GM23248 (cell line): ENCODE results near the gene CDIP1. TPM values are rescaled to one million over a fixed set of nuclear protein-coding genes. Genes with fewer than 3 reads are reported as not detected.
A peak's percentile ranks its signal among the peaks of the same experiment; 100 is the strongest.

Experiments
- DNase-seq: peaks from one replicate; pipeline ENCODE4 v3.0.0-alpha.2; 2015
- H2AFZ ChIP-seq: fragments of 200-600 bp; sonication (generic); 2 replicates; pipeline ENCODE4 v1.6.1; 2016; ENCODE audit warnings: antibody characterized with exemption
- H3F3A ChIP-seq: fragments of 200-600 bp; sonication (generic); 2 replicates; pipeline ENCODE4 v1.6.1; 2016; ENCODE audit warnings: mild to moderate bottlenecking, antibody characterized with exemption, mixed run types; ENCODE audit not compliant: insufficient read depth
- H3K27ac ChIP-seq: fragments of 200-600 bp; sonication (generic); 2 replicates; pipeline ENCODE4 v1.5.1; 2016; ENCODE audit warnings: mild to moderate bottlenecking
- H3K27me3 ChIP-seq: fragments of 200-600 bp; sonication (generic); replicated peaks from 2 replicates; pipeline ENCODE4 v1.6.1; 2016; ENCODE audit warnings: mild to moderate bottlenecking; ENCODE audit not compliant: insufficient read depth
- H3K36me3 ChIP-seq: fragments of 200-600 bp; sonication (generic); 2 replicates; pipeline ENCODE4 v1.6.1; 2016; ENCODE audit warnings: low read depth, mild to moderate bottlenecking
- H3K4me1 ChIP-seq: fragments of 200-600 bp; sonication (generic); 2 replicates; pipeline ENCODE4 v1.6.1; 2016; ENCODE audit warnings: mild to moderate bottlenecking; ENCODE audit not compliant: insufficient read depth
- H3K4me2 ChIP-seq: fragments of 200-600 bp; sonication (generic); one replicate; pipeline ENCODE4 v1.6.1; 2016; ENCODE audit warnings: mild to moderate bottlenecking; ENCODE audit not compliant: unreplicated experiment
- H3K4me3 ChIP-seq: fragments of 200-600 bp; sonication (generic); 2 replicates; pipeline ENCODE4 v1.5.1; 2016; ENCODE audit warnings: mild to moderate bottlenecking
- H3K79me2 ChIP-seq: fragments of 200-600 bp; sonication (generic); 2 replicates; pipeline ENCODE4 v1.6.1; 2016; ENCODE audit warnings: mild to moderate bottlenecking; ENCODE audit not compliant: insufficient read depth
- H3K9ac ChIP-seq: fragments of 200-600 bp; sonication (generic); 2 replicates; pipeline ENCODE4 v1.6.1; 2016; ENCODE audit warnings: mild to moderate bottlenecking
- H3K9me2 ChIP-seq: fragments of 200-600 bp; sonication (generic); 2 replicates; pipeline ENCODE4 v1.6.1; 2016; ENCODE audit warnings: mixed run types, mild to moderate bottlenecking, moderate library complexity; ENCODE audit not compliant: insufficient read depth
- H3K9me3 ChIP-seq: fragments of 200-600 bp; sonication (generic); one replicate; pipeline ENCODE4 v1.6.1; 2017; ENCODE audit warnings: low read depth
- H4K20me1 ChIP-seq: fragments of 200-600 bp; sonication (generic); 2 replicates; pipeline ENCODE4 v1.6.0; 2016; ENCODE audit not compliant: insufficient read depth
- EZH2 ChIP-seq: fragments of 200-600 bp; sonication (generic); IDR thresholded peaks from 2 replicates; pipeline ENCODE4 v1.6.1; 2018; ENCODE audit warnings: antibody characterized with exemption, mild to moderate bottlenecking; ENCODE audit not compliant: insufficient read depth, poor library complexity, severe bottlenecking
- EZH2phosphoT487 ChIP-seq: fragments of 200-600 bp; sonication (generic); IDR thresholded peaks from 2 replicates; pipeline ENCODE4 v1.6.1; 2018; ENCODE audit warnings: antibody characterized with exemption, moderate library complexity, mild to moderate bottlenecking, low read depth; ENCODE audit not compliant: insufficient read depth
- WGBS, 2 experiments: methylation state at CpG; one replicate each; pipeline ENCODE4 v1.1.6; 2015 to 2017; ENCODE audit warnings: low lambda C conversion rate in 2 of 2, low coverage in 1 of 2; ENCODE audit errors: missing lambda C conversion rate in 2 of 2; 5-methylcytosine and 5-hydroxymethylcytosine counted together
- in situ Hi-C: fragments of 300-500 bp; cut with MboI; formaldehyde crosslinking; loops from 2 replicates; pipeline ENCODE4 v1.15.0; 2020
- polyA plus RNA-seq: library from polyadenylated mRNA; unstranded; fragments of >200 nt; fragmentation: Nextera tagmentation; extraction: Ambion mirVana; gene quantifications from 2 replicates; pipeline ENCODE4 v1.2.1, GENCODE V29; 2016
- total RNA-seq: library from RNA; depleted of rRNA; stranded (reverse); fragments of >200 nt; shearing (Covaris generic); gene quantifications from 2 replicates; pipeline ENCODE4 v1.2.3, GENCODE V29; 2014

The CDIP1 gene
- total and polyA plus RNA-seq, 2 experiments from 2014 or later, result 14.7 to 17.7 TPM

DNA sequence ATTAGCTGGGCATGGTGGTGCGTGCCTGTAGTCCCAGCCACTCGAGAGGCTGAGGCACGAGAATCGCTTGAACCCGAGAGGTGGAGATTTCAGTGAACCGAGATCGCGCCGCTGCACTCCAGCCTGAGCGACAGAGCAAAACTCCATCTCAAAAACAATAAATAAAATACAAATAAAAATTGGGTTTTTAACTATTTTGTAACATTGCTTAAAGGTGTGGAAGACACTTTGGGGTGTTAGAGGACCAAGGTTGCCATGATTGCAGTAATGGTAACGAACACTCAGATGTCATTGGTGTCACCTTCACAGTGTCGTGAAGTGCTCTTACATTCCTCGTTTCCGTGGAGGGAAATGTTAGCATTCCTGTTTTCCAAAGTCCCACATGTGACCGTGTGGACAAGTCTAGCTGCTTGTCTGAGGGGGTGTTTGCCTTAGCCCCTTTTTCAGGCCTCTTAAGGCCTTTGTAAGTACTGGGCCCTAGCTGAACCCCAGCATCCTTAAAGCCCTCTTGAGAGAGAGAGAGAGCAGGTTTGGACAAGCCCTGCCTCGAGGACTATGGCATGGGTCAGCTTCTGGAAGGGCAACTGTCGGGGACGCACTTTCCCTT, 26.2 kb upstream of the CDIP1 start:
- H3K9me2 ChIP-seq, result no peaks in the 10 kb centered on the region
- no peaks in the 10 kb centered on the region for H4K20me1 ChIP-seq
- WGBS, 2 experiments, result 81 to 85% methylated on average over 18 of the region's 18 CpGs
- no peaks in the 10 kb centered on the region for H3K79me2 ChIP-seq
- H3K4me1 ChIP-seq, result no peaks in the 10 kb centered on the region
- no peak for TF ChIP-seq EZH2phosphoT487
- no peak for TF ChIP-seq EZH2
- no peak for DNase-seq
- no peaks in the 10 kb centered on the region for H3K36me3 ChIP-seq
- H3F3A ChIP-seq, result no peaks in the 10 kb centered on the region
- no peak overlapping the region for H2AFZ ChIP-seq
- H3K27me3 ChIP-seq, result peaks cover 10% of the 10 kb centered on the region
- no peak overlapping the region for H3K4me2 ChIP-seq
- no peak overlapping the region for H3K27ac ChIP-seq
- no peak overlapping the region for H3K9ac ChIP-seq
- in situ Hi-C loops, result no loop called here
- no peaks in the 10 kb centered on the region for H3K9me3 ChIP-seq
- no peak overlapping the region for H3K4me3 ChIP-seq

- H3K9ac ChIP-seq, result no peak overlapping the region
- no peak overlapping the region for H2AFZ ChIP-seq
- no peak overlapping the region for H3K27ac ChIP-seq
- no peaks in the 10 kb centered on the region for H3K9me2 ChIP-seq
- H3K4me2 ChIP-seq, result no peak overlapping the region
- H3K79me2 ChIP-seq, result no peaks in the 10 kb centered on the region
- TF ChIP-seq EZH2phosphoT487, result no peak
- TF ChIP-seq EZH2, result no peak
- no peaks in the 10 kb centered on the region for H3F3A ChIP-seq
- H3K9me3 ChIP-seq, result no peaks in the 10 kb centered on the region
- DNase-seq, result no peak
- no peak overlapping the region for H3K4me3 ChIP-seq
- H4K20me1 ChIP-seq, result no peaks in the 10 kb centered on the region
- H3K27me3 ChIP-seq, result peaks cover 10% of the 10 kb centered on the region
- H3K36me3 ChIP-seq, result no peaks in the 10 kb centered on the region
- 36 to 47% methylated on average over 9 of the region's 9 CpGs for WGBS, 2 experiments
- in situ Hi-C loops, result no loop called here
- no peaks in the 10 kb centered on the region for H3K4me1 ChIP-seq
These were observed 23.0 kb upstream of the CDIP1 start for GRCh38 chr16:4561596-4561995.

DNA sequence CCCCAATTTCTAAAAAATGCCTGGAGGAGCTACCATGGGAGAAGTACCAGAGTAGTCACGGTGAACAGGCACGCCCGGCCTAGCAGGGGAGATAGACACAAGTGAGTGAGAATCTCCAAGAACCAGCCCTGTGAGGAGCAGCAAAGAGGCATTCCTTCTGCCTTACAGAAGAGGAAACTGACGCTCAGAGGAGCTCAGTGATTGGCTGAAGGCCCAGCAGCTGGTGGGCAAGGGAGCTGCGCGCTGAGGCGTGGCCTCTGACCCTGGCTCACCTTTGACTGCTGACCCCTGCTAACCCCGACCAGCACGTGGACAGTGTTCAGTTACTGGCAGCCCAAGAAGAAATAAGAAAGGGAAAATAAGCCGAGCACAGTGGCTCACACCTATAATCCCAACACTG, 19.4 kb upstream of the CDIP1 start:
- H3K4me1 ChIP-seq, result no peaks in the 10 kb centered on the region
- H3K9ac ChIP-seq, result no peak overlapping the region
- no peak overlapping the region for H3K27ac ChIP-seq
- DNase-seq, result no peak
- H3F3A ChIP-seq, result no peaks in the 10 kb centered on the region
- H4K20me1 ChIP-seq, result no peaks in the 10 kb centered on the region
- in situ Hi-C loops, result no loop called here
- H3K9me2 ChIP-seq, result no peaks in the 10 kb centered on the region
- no peak overlapping the region for H3K4me2 ChIP-seq
- 74 to 76% methylated on average over 10 of the region's 10 CpGs for WGBS, 2 experiments
- H3K36me3 ChIP-seq, result no peaks in the 10 kb centered on the region
- no peak overlapping the region for H3K4me3 ChIP-seq
- H3K79me2 ChIP-seq, result no peaks in the 10 kb centered on the region
- TF ChIP-seq EZH2, result no peak
- TF ChIP-seq EZH2phosphoT487, result no peak
- H2AFZ ChIP-seq, result no peak overlapping the region
- no peaks in the 10 kb centered on the region for H3K9me3 ChIP-seq
- H3K27me3 ChIP-seq, result peaks cover 10% of the 10 kb centered on the region

DNA sequence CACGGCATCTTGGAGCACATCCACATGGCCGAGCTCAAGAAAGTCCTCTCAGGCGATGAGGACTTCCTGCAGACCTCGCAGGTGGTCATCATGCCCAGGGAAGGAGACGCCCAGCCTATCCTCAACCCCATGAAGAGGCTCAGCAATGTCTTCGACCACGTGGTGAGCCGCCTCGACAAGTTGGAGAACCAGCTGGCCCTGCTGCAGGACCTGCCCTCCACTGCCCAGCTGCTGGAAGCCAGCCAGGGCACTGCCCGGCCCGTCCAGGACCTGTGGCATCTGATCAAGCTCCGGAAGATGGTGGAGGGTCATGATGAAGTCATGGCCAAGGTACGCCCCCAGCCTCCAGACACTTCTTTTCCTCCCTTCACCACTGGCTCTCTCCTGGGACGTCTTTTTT, 18.0 kb upstream of the CDIP1 start:
- no peaks in the 10 kb centered on the region for H4K20me1 ChIP-seq
- H3K9me3 ChIP-seq, result no peaks in the 10 kb centered on the region
- H3K4me2 ChIP-seq, result no peak overlapping the region
- TF ChIP-seq EZH2 (no peak), EZH2phosphoT487 (no peak)
- H3K9ac ChIP-seq, result no peak overlapping the region
- H3K36me3 ChIP-seq, result no peaks in the 10 kb centered on the region
- H3K27me3 ChIP-seq, result peaks cover 9% of the 10 kb centered on the region
- H3K79me2 ChIP-seq, result no peaks in the 10 kb centered on the region
- no peaks in the 10 kb centered on the region for H3K4me1 ChIP-seq
- H3F3A ChIP-seq, result no peaks in the 10 kb centered on the region
- no peaks in the 10 kb centered on the region for H3K9me2 ChIP-seq
- no peak for DNase-seq
- H3K27ac ChIP-seq, result no peak overlapping the region
- 69 to 74% methylated on average over 14 of the region's 14 CpGs for WGBS, 2 experiments
- H3K4me3 ChIP-seq, result no peak overlapping the region
- no peak overlapping the region for H2AFZ ChIP-seq
- in situ Hi-C loops, result no loop called here

GRCh38 chr16:4556112-4556511, 17.5 kb upstream of the CDIP1 start, which contains the start of gene C16orf96:
TSS of gene C16orf96 (plus strand) at chr16:4556340. CDS start at chr16:4556490, 150 bp downstream.
- H2AFZ ChIP-seq, result no peak within 1 kb of the TSS
- no peaks in the 10 kb centered on the region for H3F3A ChIP-seq
- no peak within 1 kb of the TSS for H3K4me2 ChIP-seq
- no peak within 1 kb of the TSS for H3K27ac ChIP-seq
- 74 to 77% methylated on average over 4 of the region's 4 CpGs for WGBS, 2 experiments
- H3K27me3 ChIP-seq, result peaks cover 9% of the 10 kb centered on the region
- H3K9me2 ChIP-seq, result no peaks in the 10 kb centered on the region
- no peaks in the 10 kb centered on the region for H3K4me1 ChIP-seq
- TF ChIP-seq EZH2phosphoT487 (no peak), EZH2 (no peak)
- H3K36me3 ChIP-seq, result no peaks in the 10 kb centered on the region
- peak; percentile 23 for DNase-seq
- no peak within 1 kb of the TSS for H3K4me3 ChIP-seq
- no peak within 1 kb of the TSS for H3K9ac ChIP-seq
- in situ Hi-C loops, result no loop called here
- no peaks in the 10 kb centered on the region for H3K9me3 ChIP-seq
- H3K79me2 ChIP-seq, result no peaks in the 10 kb centered on the region
- no peaks in the 10 kb centered on the region for H4K20me1 ChIP-seq
